NOMO-1 treated with dmso at 0.1 percent for 144 hours (cell line): Measurements from ENCODE around the gene ATP8A2.
A peak's percentile ranks its signal among the peaks of the same experiment; 100 is the strongest.

ENCODE experiments used
- DNase-seq: peaks from one replicate; lab custom pipeline; 2025; ENCODE audit not compliant: unreplicated experiment; lab: John Stamatoyannopoulos, UW

ATP8A2 gene

DNA sequence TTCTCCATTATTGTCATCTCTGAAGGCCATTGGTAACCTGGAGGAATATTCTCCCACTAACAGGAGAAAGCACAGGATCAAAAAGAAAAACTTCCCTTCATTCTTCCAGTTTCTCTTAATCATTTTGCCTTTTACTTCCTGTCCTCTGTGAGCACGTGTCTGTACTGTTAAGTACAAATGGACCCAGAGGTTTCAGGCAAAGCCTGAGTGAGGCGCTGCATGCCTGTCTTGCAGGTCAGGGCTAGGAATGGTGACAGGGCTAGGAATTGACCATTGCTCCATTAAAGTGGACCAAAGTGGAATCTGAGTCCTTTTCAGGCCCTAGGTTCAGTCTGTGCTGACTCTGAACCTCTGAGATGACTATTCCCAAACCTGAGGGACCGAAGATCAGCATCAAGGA lies 353.3 kb downstream of the ATP8A2 start:
- no peak for DNase-seq

GRCh38 chr13:25727250-25727649 lies 355.5 kb downstream of the ATP8A2 start:
- no peak for DNase-seq

GRCh38 chr13:25727810-25728209 lies 356.0 kb downstream of the ATP8A2 start:
- no peak for DNase-seq

- DNase-seq = no peak
Measured at GRCh38 chr13:25729201-25729600, 357.4 kb downstream of the ATP8A2 start.

- DNase-seq = no peak
Measured at GRCh38 chr13:25731037-25731436, 359.3 kb downstream of the ATP8A2 start.

DNA sequence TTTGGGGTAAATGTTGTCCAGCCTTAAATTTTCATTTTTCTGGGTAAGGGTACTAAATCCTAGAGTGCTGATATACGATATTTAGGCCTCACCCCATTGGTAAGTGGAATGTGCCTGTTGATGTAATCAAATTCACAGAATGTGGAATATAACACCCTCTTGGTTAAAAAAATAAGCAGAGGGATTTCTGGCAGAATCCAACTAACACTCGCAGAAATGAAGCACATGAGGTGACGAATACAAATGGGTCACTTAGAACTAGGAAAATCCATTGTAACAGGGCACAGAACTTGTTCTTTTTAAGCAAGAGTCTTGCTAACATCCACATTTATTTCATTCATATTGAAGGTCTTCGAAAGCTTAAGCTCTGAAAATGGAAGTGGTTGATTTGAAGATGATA lies 359.8 kb downstream of the ATP8A2 start:
- no peak for DNase-seq

DNA sequence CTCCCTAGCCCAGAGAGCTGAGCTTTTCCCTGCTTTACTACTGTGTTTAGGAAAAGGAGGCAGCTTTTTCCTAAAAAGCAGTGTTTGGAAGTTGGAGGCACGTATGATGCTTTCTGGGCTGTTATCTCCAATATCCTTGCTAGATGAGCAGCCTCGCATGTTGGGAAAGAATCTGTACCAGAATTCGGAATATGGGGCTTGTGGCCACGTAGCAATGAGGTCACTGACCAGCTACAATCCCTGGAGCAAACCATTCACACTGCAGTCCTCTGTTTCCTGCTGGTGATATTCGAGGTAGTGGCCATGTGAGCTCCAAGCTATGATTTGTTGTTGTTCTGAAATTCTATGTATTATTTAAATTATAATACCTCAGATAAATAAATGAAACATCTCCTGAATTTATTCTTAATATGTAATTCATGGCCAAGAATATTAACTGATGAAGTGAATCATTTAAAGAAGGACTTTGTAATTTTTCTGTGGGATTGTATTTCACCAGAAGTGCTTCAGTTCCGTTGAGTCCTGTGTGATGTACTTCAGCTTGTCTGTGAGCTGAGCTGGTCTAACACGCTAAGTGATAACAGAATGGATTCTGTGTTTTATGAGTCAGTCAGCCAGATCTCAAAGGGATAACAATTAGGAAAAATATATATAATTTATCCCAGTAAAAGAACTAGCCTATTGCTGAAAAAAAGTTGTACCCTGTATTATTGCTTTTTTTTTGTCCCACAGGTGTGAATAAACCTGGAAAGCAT lies 360.5 kb downstream of the ATP8A2 start:
- DNase-seq = no peak

GRCh38 chr13:25733001-25733491 lies 361.3 kb downstream of the ATP8A2 start:
- DNase-seq = no peak

GRCh38 chr13:25733696-25734435 lies 362.1 kb downstream of the ATP8A2 start:
- DNase-seq = no peak

- DNase-seq = no peak
Measured at GRCh38 chr13:25738342-25739196, 366.8 kb downstream of the ATP8A2 start.

DNA sequence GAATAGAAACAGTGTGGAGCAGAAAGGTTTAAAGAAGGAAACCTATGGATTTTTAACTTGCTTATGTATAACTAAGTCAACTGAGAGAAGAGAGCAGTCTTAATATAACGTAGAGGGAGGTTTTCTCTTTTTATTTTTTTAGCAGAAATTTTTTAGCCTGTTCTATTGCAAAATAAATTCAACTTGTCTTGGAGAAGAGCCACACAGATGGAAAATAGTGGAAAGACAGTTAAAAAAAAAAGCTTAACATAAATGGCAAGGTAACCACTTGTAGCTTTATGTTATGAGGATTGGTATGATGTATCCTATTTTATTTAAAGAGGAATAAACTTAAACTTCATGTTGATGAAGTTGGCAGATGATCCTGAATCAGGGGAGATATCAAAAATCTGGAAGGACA lies 367.6 kb downstream of the ATP8A2 start:
- DNase-seq = no peak

DNA sequence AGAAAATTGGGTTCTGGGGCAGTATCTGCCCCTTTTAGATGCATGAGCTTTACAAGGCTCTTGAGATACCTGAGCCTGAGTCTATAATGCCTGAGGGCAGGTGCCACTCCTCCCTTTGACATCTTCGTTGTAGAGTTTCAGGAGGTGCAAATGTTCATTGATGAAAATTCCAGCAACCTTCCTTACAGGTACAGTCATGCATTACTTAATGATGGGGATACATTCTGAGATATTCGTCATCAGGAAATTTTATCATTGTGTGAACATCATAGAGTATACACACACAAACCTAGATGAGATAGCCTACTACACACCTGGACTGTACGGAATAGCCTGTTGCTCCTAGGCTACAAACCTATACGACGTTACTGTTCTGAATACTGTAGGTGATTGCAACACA lies 370.0 kb downstream of the ATP8A2 start:
- no peak for DNase-seq

GRCh38 chr13:25742220-25742619 lies 370.4 kb downstream of the ATP8A2 start:
- no peak for DNase-seq

GRCh38 chr13:25743421-25743820 lies 371.6 kb downstream of the ATP8A2 start:
- no peak for DNase-seq

DNA sequence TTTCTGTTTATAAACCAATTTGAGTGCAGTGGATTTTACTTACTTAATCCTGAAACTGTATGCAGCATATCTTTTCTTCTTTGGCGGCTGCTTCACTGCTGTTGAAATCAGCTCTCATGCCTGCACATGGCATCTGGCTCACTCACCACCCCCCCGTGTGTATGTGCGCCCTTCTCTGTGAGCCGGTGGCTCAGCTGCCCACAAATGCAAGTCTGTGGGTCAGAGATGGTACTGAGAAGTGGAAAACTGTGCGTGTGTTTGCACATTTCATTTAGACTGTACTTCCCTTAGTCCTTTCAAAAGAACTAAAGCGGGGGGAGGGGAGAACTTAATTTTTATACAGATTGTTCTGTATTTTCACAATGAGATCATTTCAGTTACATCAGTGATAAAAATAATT lies 372.4 kb downstream of the ATP8A2 start:
- no peak for DNase-seq

DNA sequence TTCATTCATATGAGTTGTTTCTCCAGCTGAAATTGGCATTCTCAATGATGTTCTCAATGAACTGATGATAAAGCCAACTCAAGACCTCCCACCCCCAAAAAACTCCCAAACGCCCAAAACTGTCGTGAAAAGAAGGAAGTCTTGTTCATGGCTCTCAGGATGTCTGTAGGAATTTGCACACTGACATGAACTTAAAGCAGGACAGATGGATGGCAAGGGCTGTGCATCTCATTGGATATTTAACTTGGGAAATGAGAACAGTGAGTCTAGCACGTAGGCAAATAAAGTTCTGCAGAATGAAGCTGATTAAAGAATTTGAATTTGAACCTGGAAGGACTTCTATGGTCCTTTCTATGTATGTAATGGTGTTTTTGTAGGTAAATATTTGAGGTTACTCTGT lies 374.4 kb downstream of the ATP8A2 start:
- no peak for DNase-seq

- DNase-seq = peak; percentile 57
Measured at GRCh38 chr13:25752957-25753551, 381.3 kb downstream of the ATP8A2 start.

DNA sequence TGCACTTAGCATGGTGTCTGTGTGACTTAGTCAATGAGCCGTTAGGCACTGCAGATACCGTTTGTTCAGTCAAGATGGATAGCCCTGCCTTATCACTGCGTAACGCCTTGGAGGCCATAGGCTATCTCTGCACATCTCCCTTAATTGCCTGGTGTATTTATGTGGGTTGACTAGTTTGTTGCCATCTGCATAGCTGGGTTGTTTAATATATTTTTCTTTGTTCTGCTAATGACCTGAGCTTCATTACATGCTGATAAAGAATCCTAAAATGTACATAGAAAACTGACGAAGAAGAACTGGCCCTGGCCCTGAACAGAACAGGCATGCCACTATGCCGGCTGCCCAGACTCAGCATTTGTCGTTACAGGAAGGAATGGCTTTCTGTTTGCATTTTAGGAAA lies 382.2 kb downstream of the ATP8A2 start:
- DNase-seq = no peak

DNA sequence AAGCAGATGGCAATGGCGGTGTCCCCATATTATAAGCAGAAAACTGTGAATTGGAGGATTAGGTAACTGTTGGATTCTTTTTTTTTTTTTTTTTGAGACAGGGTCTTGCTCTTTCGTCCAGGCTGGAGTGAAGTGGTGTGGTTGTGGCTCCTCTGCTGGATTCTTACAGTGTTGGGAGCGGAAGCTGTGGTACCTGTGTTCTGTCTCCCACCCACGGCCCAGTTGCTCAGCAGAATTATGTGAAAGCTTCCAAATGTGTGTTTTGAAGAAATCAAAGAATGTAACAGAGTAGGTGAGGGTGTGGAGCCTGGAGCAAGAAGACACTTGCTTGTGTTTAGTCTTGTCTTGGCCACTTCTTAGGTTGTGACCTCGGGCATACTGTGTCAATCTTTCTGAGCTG lies 384.5 kb downstream of the ATP8A2 start:
- DNase-seq = no peak

GRCh38 chr13:25756912-25757311 lies 385.1 kb downstream of the ATP8A2 start:
- DNase-seq = no peak

- DNase-seq = no peak
Measured at GRCh38 chr13:25761041-25761440, 389.3 kb downstream of the ATP8A2 start.
